BLaER1 (cell line): Measurements from ENCODE around the gene EVI5.

ENCODE experiments used
- H3K27ac ChIP-seq: shearing (Covaris generic); formaldehyde crosslinking; 2 replicates; pipeline ENCODE4 v1.8.1; 2022
- H3K27me3 ChIP-seq: shearing (Covaris generic); formaldehyde crosslinking; 2 replicates; pipeline ENCODE4 v1.8.1; 2022
- H3K36me3 ChIP-seq: shearing (Covaris generic); formaldehyde crosslinking; 2 replicates; pipeline ENCODE4 v1.8.1; 2022
- H3K4me1 ChIP-seq: shearing (Covaris generic); formaldehyde crosslinking; 2 replicates; pipeline ENCODE4 v1.8.1; 2022
- H3K4me2 ChIP-seq: shearing (Covaris generic); formaldehyde crosslinking; 2 replicates; pipeline ENCODE4 v1.8.1; 2022
- H3K4me3 ChIP-seq: shearing (Covaris generic); formaldehyde crosslinking; 2 replicates; pipeline ENCODE4 v1.8.1; 2022
- H3K9ac ChIP-seq: shearing (Covaris generic); formaldehyde crosslinking; 2 replicates; pipeline ENCODE4 v1.8.1; 2022
- H3K9me3 ChIP-seq: shearing (Covaris generic); formaldehyde crosslinking; 2 replicates; pipeline ENCODE4 v1.8.1; 2022
- H4K20me1 ChIP-seq: shearing (Covaris generic); formaldehyde crosslinking; 2 replicates; pipeline ENCODE4 v1.8.1; 2022
- Cebpa-rat ChIP-seq: shearing (Covaris generic); IDR thresholded peaks from 2 replicates; pipeline ENCODE4 v1.8.1; 2022

Gene EVI5

GRCh38 chr1:92473781-92474495 is 311.0 kb downstream of the EVI5 start:
- Histone ChIP-seq H3K9ac (no peak overlapping the region), H3K36me3 (peaks cover 52% of the 10 kb centered on the region), H3K4me2 (no peak overlapping the region; the same call in 1 of the 2 replicates), H3K27me3 (no peaks in the 10 kb centered on the region), H3K4me1 (peaks cover 44% of the 10 kb centered on the region), H4K20me1 (no peaks in the 10 kb centered on the region), H3K27ac (0 out of 2 replicates have a peak overlapping the region, but pooled peaks have one; percentile 18), H3K4me3 (no peak overlapping the region), H3K9me3 (no peaks in the 10 kb centered on the region)
- TF ChIP-seq Cebpa-rat = no peak

GRCh38 chr1:92470216-92470615 is 314.7 kb downstream of the EVI5 start:
- Histone ChIP-seq H4K20me1 (no peaks in the 10 kb centered on the region), H3K36me3 (peaks cover 27% of the 10 kb centered on the region), H3K9ac (no peak overlapping the region), H3K4me1 (peaks cover 12% of the 10 kb centered on the region), H3K4me2 (no peak overlapping the region), H3K27ac (no peak overlapping the region), H3K27me3 (no peaks in the 10 kb centered on the region), H3K4me3 (no peak overlapping the region), H3K9me3 (no peaks in the 10 kb centered on the region)
- TF ChIP-seq Cebpa-rat = no peak

- TF ChIP-seq Cebpa-rat = no peak
- H3K36me3 ChIP-seq = no peaks in the 10 kb centered on the region
- no peak overlapping the region for H3K9ac ChIP-seq
- no peaks in the 10 kb centered on the region for H3K9me3 ChIP-seq
- H4K20me1 ChIP-seq = no peaks in the 10 kb centered on the region
- peaks cover 30% of the 10 kb centered on the region for H3K4me1 ChIP-seq
- no peak overlapping the region for H3K27ac ChIP-seq
- H3K4me2 ChIP-seq = no peak overlapping the region
- H3K4me3 ChIP-seq = no peak overlapping the region
- no peaks in the 10 kb centered on the region for H3K27me3 ChIP-seq
Observed at GRCh38 chr1:92466683-92467352, 318.1 kb downstream of the EVI5 start.

GRCh38 chr1:92465256-92465647 is 319.7 kb downstream of the EVI5 start:
- H3K4me1 ChIP-seq = peaks cover 46% of the 10 kb centered on the region
- no peak overlapping the region for H3K9ac ChIP-seq
- H4K20me1 ChIP-seq = no peaks in the 10 kb centered on the region
- no peak for TF ChIP-seq Cebpa-rat
- no peak overlapping the region for H3K27ac ChIP-seq
- no peak overlapping the region for H3K4me3 ChIP-seq
- H3K36me3 ChIP-seq = no peaks in the 10 kb centered on the region
- H3K27me3 ChIP-seq = no peaks in the 10 kb centered on the region
- no peaks in the 10 kb centered on the region for H3K9me3 ChIP-seq
- H3K4me2 ChIP-seq = no peak overlapping the region

- H3K27ac ChIP-seq = no peak overlapping the region
Observed at GRCh38 chr1:92464588-92465255, 320.2 kb downstream of the EVI5 start.

GRCh38 chr1:92461364-92462097 is 323.4 kb downstream of the EVI5 start:
- Histone ChIP-seq H3K4me3 (no peak overlapping the region), H4K20me1 (no peaks in the 10 kb centered on the region), H3K27me3 (no peaks in the 10 kb centered on the region), H3K4me2 (peak overlapping the region; percentile 71), H3K36me3 (no peaks in the 10 kb centered on the region), H3K4me1 (peaks cover 56% of the 10 kb centered on the region), H3K9me3 (no peaks in the 10 kb centered on the region), H3K9ac (no peak overlapping the region), H3K27ac (peak overlapping the region; percentile 86)
- TF ChIP-seq Cebpa-rat = no peak

More at GRCh38 chr1:92464588-92465255, 320.2 kb downstream of the EVI5 start:
- no peak overlapping the region for H3K9ac ChIP-seq
- H3K36me3 ChIP-seq = no peaks in the 10 kb centered on the region
- H3K27me3 ChIP-seq = no peaks in the 10 kb centered on the region
- H4K20me1 ChIP-seq = no peaks in the 10 kb centered on the region
- peaks cover 51% of the 10 kb centered on the region for H3K4me1 ChIP-seq
- H3K4me2 ChIP-seq = no peak overlapping the region
- H3K9me3 ChIP-seq = no peaks in the 10 kb centered on the region
- no peak overlapping the region for H3K4me3 ChIP-seq
- no peak for TF ChIP-seq Cebpa-rat

GRCh38 chr1:92459871-92460320 is 325.0 kb downstream of the EVI5 start:
- no peak for TF ChIP-seq Cebpa-rat
- no peaks in the 10 kb centered on the region for H4K20me1 ChIP-seq
- H3K36me3 ChIP-seq = no peaks in the 10 kb centered on the region
- H3K4me1 ChIP-seq = peaks cover 53% of the 10 kb centered on the region
- peak overlapping the region; percentile 86 for H3K27ac ChIP-seq
- H3K4me2 ChIP-seq = peak overlapping the region; percentile 71
- peak overlapping the region; percentile 57 for H3K9ac ChIP-seq
- no peaks in the 10 kb centered on the region for H3K27me3 ChIP-seq
- H3K9me3 ChIP-seq = no peaks in the 10 kb centered on the region
- peak overlapping the region; percentile 1; the same call in 1 of the 2 replicates for H3K4me3 ChIP-seq
